Astrocyte of the spinal cord (primary cell): ENCODE data around the gene PCDHGA11.
A peak's percentile ranks its signal among the peaks of the same experiment; 100 is the strongest.
"Not testable (repeated sequence)": the region's sequence is repeated elsewhere in the genome, so short reads cannot be mapped to it uniquely, and the experiment has no call there.

Source experiments
- DNase-seq: peaks from one replicate; pipeline ENCODE4 v3.0.0; 2011; ENCODE audit warnings: low read depth, low spot score
- H3K4me3 ChIP-seq: 2 replicates; pipeline ENCODE4 v1.5.1; 2011; ENCODE audit warnings: low read depth, mild to moderate bottlenecking, low read length, moderate library complexity
- CTCF ChIP-seq: IDR thresholded peaks from 2 replicates; pipeline ENCODE4 v1.5.1; 2012; ENCODE audit warnings: low read depth, mild to moderate bottlenecking, low read length, inconsistent platforms
- in situ Hi-C: cut with HindIII; loops from 2 replicates; pipeline ENCODE4 v1.10.0; 2017; ENCODE audit warnings: low sequenced_read_pairs

PCDHGA11 gene

GRCh38 chr5:141383345-141383744 is 37.5 kb upstream of the PCDHGA11 start:
- in situ Hi-C loops, result no loop called here
- no peak for TF ChIP-seq CTCF
- DNase-seq, result no peak
- H3K4me3 ChIP-seq, result peak overlapping the region; percentile 46

- TF ChIP-seq CTCF, result no peak
- in situ Hi-C loops, result no loop called here
- no peak for DNase-seq
- no peak overlapping the region for H3K4me3 ChIP-seq
These were observed 36.2 kb upstream of the PCDHGA11 start for GRCh38 chr5:141384471-141385267.

- in situ Hi-C loops, result not testable (repeated sequence)
- TF ChIP-seq CTCF, result peak; percentile 53
- peak within 1 kb of the TSS; percentile 33 for H3K4me3 ChIP-seq
- peak; percentile 55 for DNase-seq
These were observed 33.1 kb upstream of the PCDHGA11 start, which contains the start of gene PCDHGB4 for GRCh38 chr5:141387557-141388311. PCDHGB4 (plus strand) TSS chr5:141387698; CDS start chr5:141387885, 187 bp downstream.

GRCh38 chr5:141388661-141389060 is 32.2 kb upstream of the PCDHGA11 start:
- TF ChIP-seq CTCF, result no peak
- no peak for DNase-seq
- in situ Hi-C loops, result no loop called here
- no peak overlapping the region for H3K4me3 ChIP-seq

GRCh38 chr5:141389153-141390042 is 31.5 kb upstream of the PCDHGA11 start:
- in situ Hi-C loops, result no loop called here
- no peak for DNase-seq
- no peak overlapping the region for H3K4me3 ChIP-seq
- no peak for TF ChIP-seq CTCF
